ENCODE measurements around the gene RNF213.

Gene RNF213

DNA sequence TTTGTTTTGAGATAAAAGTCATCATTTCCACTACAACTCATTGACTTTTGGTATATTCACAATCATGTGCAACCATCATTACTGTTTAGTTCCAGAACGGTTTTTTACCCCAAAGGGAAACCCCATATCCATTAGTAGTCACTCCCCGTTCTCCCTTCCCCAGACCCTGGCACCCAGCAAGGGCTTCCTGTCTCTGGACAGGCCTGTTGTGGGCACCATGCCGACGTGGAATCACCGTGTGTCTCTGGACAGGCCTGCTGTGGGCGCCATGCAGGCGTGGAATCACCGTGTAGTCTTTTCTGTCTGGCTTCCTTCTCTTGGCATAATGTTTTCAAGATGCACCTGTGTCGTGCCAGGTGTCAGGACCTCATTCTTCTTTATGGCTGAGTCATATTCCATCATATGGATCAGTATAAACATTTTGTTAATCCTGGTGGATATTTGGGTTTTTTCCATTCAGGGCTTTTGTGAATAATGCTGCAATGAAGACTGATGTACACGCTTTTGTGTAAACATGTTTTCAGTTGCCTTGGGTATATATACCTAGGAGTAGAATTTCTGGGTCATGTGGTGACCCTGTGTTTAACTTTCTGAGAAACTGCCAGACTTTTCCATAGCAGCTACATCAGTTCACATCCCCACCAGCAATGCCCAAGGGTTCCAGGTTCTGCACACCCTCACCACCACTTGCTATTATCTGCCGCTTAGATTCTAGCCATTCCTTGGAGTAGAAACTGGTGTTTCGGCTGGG is 173.4 kb downstream of the RNF213 start:
- no peak for DNase-seq (ENCODE audit: low read depth)

DNA sequence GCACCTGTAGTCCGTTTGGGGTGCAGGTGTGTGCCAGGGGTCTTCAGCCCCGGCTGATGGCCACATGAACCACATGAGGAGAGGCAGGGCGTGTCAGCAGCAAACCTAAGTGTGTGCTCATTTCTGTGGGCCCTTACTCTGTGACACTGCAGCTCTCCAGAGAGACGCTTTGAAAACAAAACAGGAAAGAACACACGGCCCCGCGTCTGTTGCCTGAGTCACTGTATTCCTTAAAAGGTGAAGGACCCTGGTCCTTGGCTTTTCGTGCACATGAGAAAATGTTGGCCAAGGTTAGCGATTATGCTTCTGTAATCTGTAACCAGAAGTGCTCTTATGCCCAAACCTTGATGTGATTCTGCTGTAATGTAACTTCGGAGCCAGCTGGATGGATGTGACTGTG is 176.9 kb downstream of the RNF213 start:
- no peak for DNase-seq (ENCODE audit: low read depth)

DNA sequence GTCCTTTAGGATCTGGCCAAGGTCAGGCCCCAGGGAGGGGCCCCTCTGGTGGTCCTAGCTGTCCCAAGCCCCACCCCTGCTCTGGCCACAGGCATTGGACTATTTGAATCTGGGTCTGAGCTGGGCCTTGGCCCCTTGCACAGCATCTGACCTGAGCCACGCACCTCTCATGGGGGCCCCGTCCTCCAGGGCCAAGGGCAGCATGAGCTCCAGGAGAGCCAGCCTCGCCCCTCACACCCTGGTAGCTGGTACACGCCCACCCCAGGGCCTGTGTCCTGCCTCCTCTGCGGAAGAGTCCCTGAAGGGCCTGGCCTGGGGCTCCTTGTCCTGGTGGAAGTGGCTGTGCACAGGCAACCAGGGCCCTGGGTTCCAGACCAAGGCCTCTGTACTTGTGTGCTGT is 178.2 kb downstream of the RNF213 start:
- DNase-seq (ENCODE audit: low read depth), result no peak

DNA sequence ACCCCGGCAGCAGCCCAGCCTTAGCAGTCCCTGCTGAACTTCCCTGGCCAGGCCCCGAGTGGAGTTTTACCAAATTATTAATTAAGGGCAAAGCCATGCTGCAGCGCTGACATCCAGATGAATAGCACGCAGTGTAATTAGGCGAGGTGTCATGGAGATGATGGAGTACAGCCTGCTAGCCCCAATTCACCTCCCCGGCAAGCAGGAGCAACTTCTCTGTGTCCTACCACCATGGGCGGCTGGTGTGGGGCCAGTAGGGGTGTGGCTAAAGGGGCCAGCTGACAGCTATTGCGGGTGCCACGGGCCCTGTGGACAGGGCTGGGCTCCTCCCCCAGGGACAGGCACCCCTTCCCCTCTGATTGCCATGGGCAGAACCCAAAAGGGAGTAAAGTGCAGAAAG is 178.8 kb downstream of the RNF213 start:
- DNase-seq (ENCODE audit: low read depth), result no peak

DNA sequence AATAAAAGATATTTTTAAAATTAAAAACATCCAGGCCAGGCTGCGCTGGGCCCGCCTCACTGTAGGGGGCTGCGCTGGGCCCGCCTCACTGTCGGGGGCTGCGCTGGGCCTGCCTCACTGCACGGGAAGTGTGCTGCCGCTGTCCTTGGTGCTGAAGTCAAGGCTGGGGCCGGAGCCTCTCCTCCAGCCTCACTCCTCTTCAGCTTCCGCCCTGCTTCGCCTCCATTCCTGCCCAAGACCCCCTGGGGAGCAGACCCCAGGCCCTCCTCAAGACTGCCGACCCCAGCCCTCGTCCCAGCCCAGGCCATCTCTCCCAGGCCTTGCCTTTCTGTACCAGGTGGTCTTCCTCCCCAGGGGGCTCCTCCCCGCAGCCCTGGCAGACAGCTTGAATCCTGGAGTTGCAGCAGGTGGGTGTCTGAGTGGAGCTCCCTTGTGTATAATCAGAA is 180.5 kb downstream of the RNF213 start:
- no peak for DNase-seq (ENCODE audit: low read depth)

DNA sequence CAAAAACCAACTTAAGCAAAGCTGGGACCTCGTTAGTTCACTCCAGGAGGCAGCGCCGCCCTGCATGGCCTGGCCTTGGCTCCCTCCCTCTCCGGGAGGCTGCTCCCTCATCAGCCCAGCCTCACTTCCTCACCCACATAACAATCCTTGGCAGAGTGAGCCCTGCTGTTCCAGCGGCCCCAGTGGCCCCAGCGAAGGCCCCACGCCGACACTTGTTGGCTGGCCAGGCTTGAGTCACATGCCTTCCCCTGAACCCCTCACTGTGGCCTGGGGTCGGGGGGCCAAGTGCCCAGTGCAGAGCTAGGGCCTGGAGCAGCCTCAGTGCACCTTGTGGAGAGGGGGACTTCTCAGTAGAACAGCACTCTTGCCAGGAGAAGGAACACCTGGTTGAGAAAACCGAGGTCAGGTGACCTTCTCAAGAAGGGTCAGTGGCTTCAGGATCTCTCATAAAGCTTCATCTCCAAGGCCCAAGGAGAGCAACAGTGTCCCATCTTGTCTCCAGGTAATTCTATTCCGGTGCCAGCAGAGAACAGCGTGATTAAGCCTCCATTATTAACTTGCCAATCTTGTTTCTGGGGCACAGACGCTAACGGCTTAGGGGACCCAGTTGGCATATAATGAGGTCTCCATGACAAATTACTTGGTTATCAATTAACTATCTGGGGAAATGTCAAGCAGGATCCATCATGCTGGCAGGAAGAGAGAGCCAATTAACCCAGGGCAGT is 181.1 kb downstream of the RNF213 start:
- DNase-seq (ENCODE audit: low read depth), result no peak

DNA sequence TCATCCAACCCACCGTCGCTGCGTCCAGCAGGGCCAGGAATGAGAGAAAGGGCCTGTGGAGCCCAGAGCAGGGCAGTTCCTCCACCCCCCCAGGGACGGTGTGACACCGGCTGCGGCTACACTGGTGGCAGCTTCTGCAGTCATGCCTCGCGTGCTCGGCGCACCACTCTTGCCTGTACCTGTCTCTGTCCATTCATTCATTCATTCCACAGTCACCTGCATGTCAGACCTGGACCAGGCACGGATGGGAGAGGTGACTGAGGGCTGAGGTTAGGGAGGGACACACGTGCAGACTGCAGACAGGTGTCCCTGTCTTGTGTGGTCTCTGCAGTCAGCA is 181.6 kb downstream of the RNF213 start:
- DNase-seq (ENCODE audit: low read depth), result no peak

DNA sequence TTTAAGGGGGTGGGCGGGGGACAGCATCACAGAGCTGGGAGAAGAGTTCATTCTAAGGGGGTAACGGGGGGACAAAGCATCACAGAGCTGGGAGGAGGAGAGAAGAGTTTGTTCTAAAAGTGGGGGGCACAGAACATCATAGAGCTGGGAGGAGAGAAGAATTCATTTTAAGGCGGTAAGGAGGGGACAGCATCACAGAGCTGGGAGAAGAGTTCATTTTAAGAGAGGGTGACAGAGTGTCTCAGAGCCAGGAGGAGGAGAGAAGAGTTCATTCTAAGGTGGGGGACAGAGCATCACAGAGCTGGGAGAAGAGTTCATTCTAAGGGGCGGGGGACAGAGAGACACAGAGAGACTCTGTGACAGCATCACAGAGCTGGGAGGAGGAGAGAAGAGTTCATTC is 182.1 kb downstream of the RNF213 start:
- no peak for DNase-seq (ENCODE audit: low read depth)

DNA sequence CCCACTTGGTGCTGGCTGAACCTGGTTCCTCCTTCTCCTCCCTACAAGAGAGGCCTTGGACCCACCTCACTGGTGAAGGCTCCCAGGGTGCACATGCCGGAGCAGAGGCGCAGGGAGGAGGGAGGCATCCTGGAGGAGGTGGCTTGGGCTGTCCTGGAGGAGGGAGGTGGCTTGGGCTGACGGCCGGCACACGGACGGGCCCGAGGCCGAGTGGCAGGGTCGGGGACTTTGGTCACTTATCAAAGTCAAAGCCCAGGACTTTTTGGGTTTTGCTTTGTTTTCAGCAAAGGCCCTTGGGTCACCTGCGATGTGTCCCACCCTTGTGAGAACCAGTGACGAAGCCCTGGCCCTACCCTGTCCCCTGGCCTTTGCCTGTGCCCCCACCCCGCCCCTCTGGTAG is 182.8 kb downstream of the RNF213 start:
- no peak for DNase-seq (ENCODE audit: low read depth)

DNA sequence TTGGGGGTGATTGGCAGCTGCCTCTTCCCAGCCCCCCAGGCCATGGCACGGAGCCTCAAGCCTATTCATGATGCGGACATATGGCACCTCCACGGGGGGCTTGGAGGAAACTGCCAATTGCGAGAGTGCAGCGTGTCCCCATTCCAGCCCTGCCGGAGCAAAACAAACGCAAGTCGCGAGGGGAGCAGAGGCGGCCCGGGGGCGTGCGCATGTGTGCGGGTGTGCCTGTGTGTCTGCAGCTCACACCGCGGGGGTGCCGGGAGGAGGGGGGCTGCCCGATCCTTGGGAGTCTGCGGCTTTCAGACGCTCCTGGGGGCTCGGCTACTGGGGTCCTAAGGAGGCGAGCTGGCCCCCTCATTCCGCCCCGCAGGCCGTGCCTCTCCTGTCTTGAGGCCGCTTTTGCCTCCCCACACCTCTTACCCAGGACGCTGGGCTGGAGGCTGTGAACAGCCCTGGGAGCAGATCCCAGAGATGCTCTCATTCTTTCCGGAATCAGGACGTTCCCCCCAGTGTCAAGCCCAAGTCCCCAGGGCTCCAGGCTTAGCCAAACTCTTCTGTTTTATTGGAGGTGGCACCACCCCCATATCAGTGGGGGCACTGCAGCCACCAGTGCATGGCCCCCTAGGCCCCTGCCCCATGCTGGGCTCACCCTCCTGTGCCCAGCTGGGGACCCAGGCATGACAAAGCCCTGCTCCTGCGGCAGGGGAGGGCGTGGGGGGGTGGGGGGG is 183.4 kb downstream of the RNF213 start:
- DNase-seq (ENCODE audit: low read depth), result no peak

DNA sequence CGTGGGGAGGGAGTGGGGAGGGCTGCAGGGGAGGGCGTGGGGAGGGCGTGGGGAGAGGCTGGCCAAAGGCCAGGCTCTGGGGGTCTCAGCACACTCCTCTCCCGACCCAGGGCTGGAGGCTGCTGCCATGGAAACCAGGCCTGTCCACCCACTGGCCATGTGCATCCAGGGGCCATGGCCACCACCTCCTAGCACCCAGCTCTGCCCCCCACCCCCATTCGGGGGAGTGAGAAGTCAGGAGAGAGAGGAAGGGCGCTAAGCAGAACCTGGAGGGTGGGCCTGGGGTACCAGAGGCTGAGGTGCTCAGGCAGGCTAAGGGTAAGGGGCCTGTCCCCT is 184.0 kb downstream of the RNF213 start:
- no peak for DNase-seq (ENCODE audit: low read depth)

DNA sequence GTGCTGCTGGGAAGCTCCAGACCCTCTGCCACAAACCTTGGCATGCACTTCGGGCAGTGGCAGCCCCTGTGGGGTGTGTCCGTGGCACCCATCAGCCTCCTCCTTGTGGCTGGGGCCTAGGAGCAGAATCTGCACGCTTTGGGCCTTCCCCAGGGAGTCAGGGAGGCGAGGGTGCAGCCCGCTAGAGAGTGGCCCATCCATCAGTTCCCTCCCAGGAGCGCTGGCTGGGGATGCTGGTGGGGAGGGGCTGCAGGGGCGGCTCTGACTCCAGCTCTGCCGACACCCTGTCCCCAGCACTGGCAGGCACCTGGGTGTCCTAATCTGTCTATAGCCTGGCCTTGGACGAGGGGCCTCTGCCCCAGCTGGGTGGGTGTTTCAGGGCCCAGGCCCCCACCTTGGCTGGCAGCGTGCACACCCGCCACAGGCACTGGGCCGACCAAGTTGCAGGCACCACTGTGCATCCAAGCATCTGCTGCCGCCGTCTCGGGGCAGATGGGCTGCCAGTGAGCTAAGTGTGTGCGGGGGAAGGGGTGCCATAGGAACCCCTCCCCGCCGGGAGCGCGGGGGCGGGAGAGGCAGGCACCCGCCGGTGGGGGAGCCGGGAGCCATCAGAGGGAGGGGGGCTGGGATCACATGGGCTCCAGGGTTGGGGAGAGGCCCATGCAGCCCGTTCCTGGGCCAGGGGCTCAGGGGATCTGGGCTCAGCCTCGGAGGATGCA is 184.5 kb downstream of the RNF213 start:
- DNase-seq (ENCODE audit: low read depth), result no peak

DNA sequence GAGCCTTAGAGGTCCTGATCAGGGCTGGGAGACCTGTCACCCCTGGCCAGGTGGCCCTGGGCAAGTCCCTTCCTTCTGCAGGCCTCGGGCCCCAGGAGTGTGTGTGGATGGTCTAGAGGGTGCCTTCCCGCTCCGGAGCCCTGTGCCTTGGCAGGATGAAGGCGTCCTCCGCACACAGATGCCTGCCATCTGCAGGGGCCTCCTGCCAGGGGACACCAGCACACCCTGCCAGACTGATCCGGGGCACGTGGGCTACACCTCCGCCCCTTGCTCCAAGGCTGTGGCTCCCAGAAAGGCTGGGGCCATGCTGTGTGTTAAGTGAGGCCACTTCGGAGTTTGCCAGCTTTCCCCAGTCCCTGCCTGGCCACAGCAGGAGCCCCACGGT is 185.1 kb downstream of the RNF213 start:
- DNase-seq (ENCODE audit: low read depth), result no peak

DNA sequence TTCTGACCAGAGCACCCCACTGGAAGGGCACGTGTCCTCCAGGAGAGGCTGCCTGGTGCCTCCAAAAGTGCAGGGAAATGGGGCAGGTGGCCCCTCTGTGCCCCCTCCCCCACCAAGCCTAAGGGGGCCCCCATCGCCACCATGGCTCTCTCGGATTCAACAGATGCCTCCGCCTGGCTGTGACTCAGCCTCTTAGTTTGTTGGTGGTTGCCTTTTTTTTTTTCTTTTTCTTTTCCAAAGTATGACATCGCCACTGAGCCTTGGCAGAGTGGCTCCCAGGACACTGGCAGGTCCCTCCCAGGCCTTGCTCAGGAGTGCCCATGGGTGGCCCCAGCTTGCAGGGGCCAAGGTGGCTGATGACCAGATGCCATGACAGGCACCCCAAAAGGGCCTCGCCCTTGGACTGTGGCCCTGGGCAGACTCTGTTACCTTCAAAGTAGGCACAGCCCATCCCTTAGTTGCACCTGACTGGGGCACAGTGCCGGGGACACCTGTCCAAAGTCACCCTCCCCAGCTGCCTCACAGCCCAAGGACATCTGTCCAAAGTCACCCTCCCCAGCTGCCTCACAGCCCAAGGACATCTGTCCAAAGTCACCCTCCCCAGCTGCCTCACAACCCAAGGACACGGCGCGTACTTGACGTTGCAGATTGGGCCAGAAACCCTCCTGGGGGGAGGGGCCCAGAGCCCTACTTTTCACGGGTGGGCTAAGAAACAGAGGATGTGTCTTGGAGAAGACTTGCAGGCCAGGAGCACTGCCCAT is 186.2 kb downstream of the RNF213 start:
- no peak for DNase-seq (ENCODE audit: low read depth)

DNA sequence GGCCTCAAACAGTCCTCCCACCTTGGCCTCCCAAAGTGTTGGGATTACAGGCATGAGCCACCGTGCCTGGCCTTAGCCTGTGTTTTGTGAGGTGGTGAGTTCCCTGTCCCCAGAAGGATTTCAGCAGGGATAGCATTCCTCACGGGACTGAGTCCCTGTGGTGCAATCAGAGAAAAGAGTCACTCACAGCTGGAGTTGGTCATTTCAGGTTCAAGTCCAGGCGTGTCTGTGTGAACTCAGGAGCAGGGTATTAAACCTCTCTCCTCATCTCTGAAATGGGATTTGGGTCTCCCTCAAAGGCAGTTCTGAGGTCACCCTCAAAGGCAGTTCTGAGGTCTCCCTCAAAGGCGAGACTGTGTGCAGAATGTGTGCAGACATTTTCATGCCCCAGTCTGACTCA is 187.1 kb downstream of the RNF213 start:
- no peak for DNase-seq (ENCODE audit: low read depth)
